Esophagus mucosa (tissue), 1 donor: Measurements from ENCODE around the gene NUDCD3. TPM values are rescaled to one million over a fixed set of nuclear protein-coding genes. Genes with fewer than 3 reads are reported as not detected.

Experiments used
- ATAC-seq: fragments of 200-7000 bp; cut with Tn5 transposase; one replicate; pipeline ENCODE4 v1.9.1; 2020
- total RNA-seq: library from RNA; stranded (reverse); gene quantifications from one replicate; pipeline ENCODE4 v1.2.4, GENCODE V29; 2023
- donor health status: DM: yes; HTN: yes; CAD: no.

NUDCD3 gene
- total RNA-seq, 1 donor from 2014 or later: 68.9 TPM

- ATAC-seq: peak; percentile 22
Observed at GRCh38 chr7:44398511-44398911, 91.9 kb downstream of the NUDCD3 start.

GRCh38 chr7:44396931-44397545 is 93.4 kb downstream of the NUDCD3 start:
- no peak for ATAC-seq

- ATAC-seq: no peak
Observed at GRCh38 chr7:44396496-44396895, 94.0 kb downstream of the NUDCD3 start.

- ATAC-seq: no peak
Observed at GRCh38 chr7:44395067-44395466, 95.4 kb downstream of the NUDCD3 start.

GRCh38 chr7:44394636-44395035 is 95.8 kb downstream of the NUDCD3 start:
- ATAC-seq: no peak

GRCh38 chr7:44394112-44394447 is 96.4 kb downstream of the NUDCD3 start:
- no peak for ATAC-seq

- ATAC-seq: no peak
Observed at GRCh38 chr7:44393238-44394111, 97.0 kb downstream of the NUDCD3 start.

GRCh38 chr7:44392618-44393010 is 97.8 kb downstream of the NUDCD3 start:
- ATAC-seq: no peak

- ATAC-seq: no peak
Observed at GRCh38 chr7:44391746-44392617, 98.5 kb downstream of the NUDCD3 start.

- no peak for ATAC-seq
Observed at GRCh38 chr7:44391171-44391570, 99.3 kb downstream of the NUDCD3 start.

- ATAC-seq: no peak
Observed at GRCh38 chr7:44390701-44391100, 99.8 kb downstream of the NUDCD3 start.

GRCh38 chr7:44388089-44388970 is 102.1 kb downstream of the NUDCD3 start:
- no peak for ATAC-seq

- no peak for ATAC-seq
Observed at GRCh38 chr7:44387389-44387788, 103.1 kb downstream of the NUDCD3 start.

- no peak for ATAC-seq
Observed at GRCh38 chr7:44386139-44386913, 104.1 kb downstream of the NUDCD3 start.

- no peak for ATAC-seq
Observed at GRCh38 chr7:44385434-44386138, 104.9 kb downstream of the NUDCD3 start.

- no peak for ATAC-seq
Observed at GRCh38 chr7:44384586-44385433, 105.6 kb downstream of the NUDCD3 start.

GRCh38 chr7:44383566-44383965 is 106.9 kb downstream of the NUDCD3 start:
- ATAC-seq: no peak

GRCh38 chr7:44382459-44383265 is 107.8 kb downstream of the NUDCD3 start:
- no peak for ATAC-seq
